Activated T-helper 9 cell treated with anti-CD3 and anti-CD28 coated beads, Interleukin-2, amount 50 U/mL, for 16 hours (primary cell): ENCODE results near the gene SENP1.

Experiments
- DNase-seq: peaks from one replicate; pipeline ENCODE4 v3.0.0-alpha.2; 2020; ENCODE audit warnings: low read depth

The SENP1 gene

GRCh38 chr12:48000878-48001504 lies 104.9 kb downstream of the SENP1 start:
- no peak for DNase-seq

- DNase-seq = no peak
Observed at GRCh38 chr12:47999816-48000215, 106.1 kb downstream of the SENP1 start.

GRCh38 chr12:47997321-47997720 lies 108.6 kb downstream of the SENP1 start:
- no peak for DNase-seq

- DNase-seq = no peak
Observed at GRCh38 chr12:47995981-47996401, 109.9 kb downstream of the SENP1 start.

- DNase-seq = no peak
Observed at GRCh38 chr12:47993491-47993890, 112.4 kb downstream of the SENP1 start.
